GM19351 (cell line): ENCODE data around the gene ZNF316.
"Not testable (repeated sequence)": the region's sequence is repeated elsewhere in the genome, so short reads cannot be mapped to it uniquely, and the experiment has no call there.

Experiments used
- ATAC-seq: cut with Tn5 transposase; IDR thresholded peaks from one replicate; pipeline ENCODE4 v1.9.1; 2021; ENCODE audit warnings: mild to moderate bottlenecking, moderate library complexity; ENCODE audit not compliant: unreplicated experiment

The ZNF316 gene

DNA sequence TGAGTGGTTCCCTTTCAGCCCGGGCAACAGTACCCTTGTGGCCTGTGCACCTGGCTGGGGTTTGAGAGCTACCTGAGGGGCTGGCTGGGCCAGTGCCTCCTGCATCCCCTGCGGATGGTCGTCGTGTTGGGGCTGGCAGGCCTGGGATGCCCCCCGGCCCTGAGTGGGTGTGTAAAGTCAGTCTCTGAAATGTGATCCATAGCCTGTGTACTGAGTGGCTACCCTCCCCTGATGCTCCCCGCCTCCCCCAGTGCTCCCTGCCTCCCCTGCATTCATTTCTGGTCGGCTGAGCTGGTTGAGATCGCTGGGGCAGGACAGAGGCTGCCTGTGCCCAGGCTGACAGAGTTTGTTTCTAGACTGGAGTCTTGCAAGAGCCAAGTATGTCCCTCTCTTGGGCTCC is 9.3 kb downstream of the ZNF316 start:
- ATAC-seq, result no peak

DNA sequence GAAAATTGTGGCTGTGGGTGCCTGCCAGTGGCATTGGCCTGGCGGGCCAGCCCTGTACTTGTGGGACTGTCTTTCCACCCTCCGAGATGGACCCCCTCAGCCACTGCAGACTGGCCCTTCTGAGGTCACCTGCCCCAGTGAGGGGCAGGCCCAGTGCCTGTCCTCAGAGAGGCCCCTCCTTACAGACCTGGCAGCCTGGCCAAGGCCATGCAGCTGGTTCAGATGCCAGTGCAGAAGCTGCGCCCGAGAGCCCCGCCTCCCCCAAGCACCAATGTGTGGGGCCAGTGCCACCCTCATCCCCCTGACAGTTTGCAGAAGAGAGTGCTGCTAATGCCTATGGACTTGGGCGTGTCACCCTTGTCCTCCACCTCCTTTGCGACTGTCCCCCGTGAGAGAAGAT is 10.0 kb downstream of the ZNF316 start:
- no peak for ATAC-seq

DNA sequence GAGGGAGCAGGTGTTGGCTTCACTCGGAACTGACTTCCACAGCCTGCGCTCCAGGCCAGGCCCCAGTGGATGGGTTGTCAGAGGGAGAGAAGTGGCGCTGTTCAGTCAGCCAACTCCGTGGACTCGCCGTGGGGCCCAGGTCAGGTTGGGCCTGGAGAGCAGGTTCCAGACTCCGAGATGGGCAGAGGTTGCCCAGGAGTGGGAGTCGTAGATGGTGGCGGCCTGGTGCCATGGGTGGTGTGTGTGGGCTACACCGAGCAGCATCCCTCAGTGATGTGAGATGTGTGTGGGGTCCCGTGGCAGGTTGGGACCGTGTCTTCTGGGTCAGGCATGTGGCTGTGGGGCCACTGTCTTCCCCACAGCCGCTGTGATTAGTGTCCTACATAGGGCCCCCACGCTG is 10.4 kb downstream of the ZNF316 start:
- ATAC-seq, result no peak

DNA sequence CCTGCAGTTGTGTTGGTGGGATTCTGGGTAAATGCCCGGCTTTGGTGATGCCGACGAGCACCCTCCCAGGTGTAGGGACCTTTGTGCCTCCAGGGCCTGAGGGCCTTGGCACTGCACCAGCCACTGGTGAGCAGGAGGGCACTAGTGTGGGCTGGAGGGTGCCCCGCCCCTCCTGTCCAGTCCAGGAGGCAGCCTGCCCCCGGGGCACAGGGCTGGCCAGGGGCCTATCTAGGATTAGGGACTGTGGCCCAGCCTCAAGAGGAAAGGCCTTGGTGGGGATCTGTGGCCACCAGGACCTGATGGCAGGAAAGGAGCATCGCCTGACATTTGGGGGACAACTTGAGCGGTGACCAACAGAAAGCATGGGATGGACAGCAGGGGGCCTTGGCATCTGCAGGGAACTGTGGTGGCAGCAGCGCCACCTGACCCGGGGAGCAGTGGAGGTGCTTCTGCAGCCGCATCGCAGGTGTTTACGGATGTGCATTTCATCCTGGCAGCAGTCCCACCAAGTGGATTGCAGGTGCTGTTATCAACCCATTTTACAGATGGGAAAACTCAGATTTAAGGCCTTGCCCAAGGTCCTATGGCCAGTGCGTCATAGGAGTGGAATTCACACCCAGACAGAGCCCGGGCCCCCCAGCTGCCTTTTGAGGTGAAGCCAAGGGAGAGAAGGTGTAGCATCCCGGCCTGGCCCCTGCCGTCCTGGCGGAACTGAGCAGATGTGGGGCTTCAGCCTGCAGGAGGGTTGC is 11.1 kb downstream of the ZNF316 start:
- no peak for ATAC-seq

DNA sequence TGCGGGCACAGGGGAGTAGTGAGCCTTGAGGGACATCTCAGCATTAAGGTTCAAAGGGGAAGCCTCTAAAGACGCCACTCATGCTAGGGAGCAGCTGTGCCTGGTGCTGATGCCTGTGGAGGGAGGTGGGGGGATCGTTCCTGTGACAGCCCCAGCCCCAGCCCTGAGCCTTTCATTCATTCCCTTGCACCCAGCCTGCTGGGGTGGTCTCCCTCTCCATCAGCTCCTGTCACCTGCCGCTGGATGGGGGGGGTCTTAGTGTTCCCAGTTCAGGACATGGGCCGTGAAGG is 11.6 kb downstream of the ZNF316 start:
- ATAC-seq, result no peak

DNA sequence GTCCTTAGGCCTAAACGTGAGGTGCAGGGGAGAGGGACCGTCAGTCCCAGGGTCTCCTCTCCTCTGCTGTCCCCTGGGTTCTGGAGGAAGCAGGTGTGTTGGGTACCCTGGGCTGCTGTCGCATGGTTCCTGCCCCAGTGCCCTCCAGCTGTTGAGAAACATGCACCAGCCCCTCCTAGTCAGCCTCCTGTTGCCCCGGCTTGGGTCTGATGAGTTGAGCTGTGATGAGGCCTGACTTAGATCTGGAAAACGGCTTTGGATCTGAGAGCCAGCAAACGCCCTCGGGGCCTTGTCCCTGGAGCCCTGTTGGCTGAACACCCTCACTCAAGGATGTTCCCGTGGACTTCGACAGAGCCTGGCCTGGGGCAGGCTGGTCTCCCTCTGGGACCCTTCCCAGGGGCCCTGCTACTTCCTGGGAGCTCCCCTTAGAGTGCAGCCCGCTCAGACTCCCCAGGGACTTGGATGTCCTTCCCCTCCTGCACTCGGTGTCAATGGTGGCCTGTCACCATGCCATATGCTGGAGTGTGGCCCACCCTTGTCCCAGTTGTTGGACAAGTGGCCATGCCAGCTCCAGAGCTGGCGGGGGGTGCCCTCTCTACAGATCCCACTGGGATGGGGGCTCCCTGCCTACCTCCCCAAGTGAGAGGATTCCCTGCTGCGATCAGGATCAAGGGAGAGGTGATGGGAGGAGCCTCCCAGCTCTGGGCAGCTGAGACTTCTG is 12.3 kb downstream of the ZNF316 start:
- ATAC-seq, result no peak

DNA sequence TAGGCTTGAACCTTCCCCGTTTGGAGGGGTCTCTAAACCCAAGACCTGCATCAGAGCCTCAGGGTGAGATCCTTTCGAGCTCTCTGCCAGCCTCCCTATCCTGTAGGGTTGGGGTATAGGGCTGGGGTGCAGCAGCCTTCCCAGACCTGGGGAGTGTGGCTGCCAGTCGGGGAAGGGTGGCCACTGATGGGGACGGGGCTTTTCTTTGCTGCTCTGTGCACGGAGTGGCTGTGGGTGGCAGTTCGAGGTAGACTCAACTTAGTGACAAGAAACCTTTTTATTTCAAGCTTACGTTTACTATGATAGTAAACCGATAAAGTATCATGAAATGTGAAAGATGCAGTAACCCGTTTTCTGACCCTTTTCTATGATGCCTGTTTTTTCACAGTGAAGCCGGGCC is 13.0 kb downstream of the ZNF316 start:
- ATAC-seq, result no peak

DNA sequence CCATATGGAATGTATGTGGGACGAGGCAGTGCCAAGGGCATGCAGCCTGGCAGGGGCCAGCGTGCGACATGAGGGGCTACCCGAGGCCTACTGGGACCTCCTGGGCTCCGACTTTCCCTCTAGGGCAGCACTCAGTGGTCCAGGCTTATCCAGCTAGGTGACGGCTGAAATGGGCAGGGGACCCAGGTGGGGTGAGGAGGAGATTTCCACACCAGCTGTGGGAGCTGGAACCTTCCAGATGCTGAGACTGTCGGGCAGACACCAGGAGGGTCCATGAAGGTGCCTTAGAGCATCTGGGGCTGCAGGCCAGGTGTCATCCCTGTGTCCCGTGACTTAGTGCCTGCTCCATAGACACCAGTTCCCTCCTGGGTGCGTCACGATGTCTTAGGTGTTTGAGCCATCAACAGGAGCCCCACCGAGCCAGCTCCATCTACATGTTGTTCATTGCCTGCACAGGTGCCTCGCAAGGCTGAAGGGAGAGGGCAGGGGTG is 13.4 kb downstream of the ZNF316 start:
- ATAC-seq, result no peak

DNA sequence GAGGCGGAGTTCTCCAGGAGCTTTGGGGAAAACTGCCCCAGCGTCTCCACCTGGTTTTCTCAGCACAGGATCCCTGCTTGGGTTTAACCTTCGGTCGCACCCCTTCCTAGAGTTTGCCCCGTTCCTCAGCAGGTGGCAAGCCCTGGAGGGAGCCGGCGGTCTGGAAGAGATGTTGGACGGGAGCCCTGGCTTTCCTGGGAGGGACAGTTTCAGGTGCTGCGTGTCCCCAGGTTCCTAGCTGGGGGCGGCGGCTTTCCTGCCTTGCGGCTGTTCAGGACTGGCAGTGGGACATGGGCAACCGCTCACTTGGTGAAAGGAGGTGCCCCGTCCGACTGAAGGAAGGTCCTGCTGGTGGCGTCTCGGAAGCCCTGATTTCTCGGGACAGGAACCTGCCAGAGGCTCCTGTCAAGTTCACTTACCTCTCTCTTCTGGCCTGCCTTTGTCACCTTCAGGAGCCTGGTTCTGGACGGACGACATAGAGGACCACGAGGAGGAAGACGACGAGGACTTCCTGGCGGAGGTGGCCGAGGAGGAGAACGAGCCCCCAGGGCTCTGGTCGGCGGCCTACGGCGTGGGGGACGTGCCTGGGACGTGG is 14.8 kb downstream of the ZNF316 start:
- ATAC-seq, result no peak

DNA sequence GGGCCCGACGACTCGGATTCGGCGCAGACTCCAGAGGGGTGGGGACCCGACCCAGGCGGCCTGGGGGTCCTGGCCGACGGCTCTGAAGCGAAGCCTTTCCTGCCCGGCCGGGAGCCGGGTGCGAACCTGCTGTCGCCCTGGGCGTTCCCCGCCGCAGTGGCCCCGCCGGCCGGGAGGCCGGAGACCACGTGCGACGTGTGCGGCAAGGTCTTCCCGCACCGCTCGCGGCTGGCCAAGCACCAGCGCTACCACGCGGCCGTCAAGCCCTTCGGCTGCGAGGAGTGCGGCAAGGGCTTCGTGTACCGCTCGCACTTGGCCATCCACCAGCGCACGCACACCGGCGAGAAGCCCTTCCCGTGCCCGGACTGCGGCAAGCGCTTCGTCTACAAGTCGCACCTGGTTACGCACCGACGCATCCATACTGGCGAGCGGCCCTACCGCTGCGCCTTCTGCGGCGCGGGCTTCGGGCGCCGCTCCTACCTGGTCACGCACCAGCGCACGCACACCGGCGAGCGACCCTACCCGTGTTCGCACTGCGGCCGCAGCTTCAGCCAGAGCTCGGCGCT is 15.4 kb downstream of the ZNF316 start:
- no peak for ATAC-seq

DNA sequence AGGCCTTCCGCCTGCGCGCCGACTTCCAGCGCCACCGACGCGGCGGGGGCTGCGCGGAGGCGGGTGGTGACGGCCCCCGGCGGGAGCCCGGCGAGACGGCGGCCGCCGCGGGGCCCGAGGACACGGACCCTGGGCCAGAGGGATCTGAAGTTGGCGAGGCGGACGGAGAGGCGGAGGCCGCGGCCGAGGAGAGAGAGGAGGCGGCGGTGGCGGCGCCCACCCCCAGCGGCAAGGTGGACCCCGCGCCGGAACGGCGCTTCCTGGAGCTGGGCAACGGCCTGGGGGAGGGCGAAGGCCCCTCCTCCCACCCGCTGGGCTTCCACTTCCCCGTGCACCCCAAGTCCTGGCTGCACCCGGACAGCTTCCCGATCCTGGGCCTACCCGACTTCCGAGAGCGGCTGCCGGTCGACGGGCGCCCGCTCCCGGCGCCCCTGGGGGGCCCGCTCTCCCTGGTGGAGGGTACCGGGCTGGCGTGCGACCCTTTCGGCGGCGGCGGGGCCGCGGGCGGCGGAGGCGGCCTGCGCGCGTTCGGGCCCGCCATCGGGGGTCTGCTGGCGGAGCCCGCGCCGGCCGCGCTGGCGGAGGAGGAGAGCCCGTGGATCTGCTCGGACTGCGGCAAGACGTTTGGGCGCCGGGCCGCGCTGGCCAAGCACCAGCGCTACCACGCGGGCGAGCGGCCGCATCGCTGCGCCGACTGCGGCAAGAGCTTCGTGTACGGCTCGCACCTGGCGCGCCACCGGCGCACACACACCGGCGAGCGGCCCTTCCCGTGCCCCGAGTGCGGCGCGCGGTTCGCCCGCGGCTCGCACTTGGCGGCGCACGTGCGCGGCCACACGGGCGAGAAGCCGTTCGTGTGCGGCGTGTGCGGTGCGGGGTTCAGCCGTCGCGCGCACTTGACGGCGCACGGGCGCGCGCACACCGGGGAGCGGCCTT is 16.2 kb downstream of the ZNF316 start:
- no peak for ATAC-seq

DNA sequence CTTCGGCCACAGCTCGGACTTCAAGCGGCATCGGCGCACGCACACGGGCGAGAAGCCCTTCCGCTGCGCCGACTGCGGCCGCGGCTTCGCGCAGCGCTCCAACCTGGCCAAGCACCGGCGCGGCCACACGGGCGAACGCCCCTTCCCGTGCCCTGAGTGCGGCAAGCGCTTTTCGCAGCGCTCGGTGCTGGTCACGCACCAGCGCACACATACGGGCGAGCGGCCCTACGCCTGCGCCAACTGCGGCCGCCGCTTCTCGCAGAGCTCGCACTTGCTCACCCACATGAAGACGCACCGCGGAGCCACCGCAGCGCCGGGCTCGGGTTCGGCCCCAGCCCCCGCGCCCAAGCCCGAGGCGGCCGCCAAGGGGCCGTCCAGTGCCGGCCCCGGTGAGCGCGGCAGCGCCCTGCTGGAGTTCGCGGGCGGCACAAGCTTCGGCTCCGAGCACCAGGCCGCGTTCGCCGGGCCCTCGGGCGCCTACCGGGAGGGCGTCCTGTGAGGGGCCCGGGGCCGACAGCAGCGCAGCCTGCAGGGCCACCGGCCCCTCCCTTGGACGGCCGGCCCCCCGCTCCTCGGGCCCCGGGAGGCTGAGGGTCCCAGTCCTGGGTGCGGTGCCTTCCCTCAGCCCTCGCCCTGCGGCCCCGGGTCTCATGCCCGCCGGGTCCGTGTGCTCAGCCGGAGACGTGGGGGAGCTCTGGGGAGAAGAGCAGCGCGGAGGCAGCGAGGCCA is 17.2 kb downstream of the ZNF316 start:
- ATAC-seq, result no peak

DNA sequence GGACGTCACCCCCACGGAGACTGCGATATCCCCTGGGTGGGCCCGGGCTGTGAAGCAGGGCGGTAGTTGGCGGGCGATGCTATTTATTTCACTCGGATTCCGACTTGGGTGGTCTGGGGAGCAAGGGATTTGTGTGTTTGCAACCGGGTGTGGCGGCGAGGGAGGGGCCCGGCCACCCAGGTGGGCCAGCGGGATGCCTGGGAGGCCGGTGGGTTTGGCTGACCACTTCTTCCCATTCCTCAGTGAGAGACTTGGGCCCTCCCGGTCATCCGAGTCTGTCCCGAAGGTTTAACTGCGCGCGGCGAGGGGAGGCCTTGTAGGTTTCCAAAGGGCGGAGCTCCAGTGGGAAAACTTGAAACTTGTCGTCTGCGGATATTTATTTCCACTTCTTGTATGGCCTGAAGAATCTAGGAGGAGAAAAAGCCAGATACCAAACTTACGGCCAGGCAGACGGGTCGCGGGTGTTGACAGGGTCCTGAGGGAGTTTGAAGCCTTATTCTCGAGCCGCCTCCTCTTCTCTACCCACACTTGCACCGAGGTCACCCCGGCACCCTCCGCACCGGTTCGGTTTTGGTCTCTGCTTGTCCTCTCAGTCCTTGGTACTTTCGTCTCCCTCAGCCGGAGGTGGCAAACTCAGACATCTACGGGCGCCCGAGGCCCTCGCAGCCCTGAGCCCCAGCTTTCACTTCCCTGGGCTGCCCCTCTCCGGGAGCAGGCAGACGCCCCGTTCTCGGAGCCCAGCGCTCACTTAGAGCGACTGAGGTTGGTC is 17.9 kb downstream of the ZNF316 start:
- no peak for ATAC-seq

DNA sequence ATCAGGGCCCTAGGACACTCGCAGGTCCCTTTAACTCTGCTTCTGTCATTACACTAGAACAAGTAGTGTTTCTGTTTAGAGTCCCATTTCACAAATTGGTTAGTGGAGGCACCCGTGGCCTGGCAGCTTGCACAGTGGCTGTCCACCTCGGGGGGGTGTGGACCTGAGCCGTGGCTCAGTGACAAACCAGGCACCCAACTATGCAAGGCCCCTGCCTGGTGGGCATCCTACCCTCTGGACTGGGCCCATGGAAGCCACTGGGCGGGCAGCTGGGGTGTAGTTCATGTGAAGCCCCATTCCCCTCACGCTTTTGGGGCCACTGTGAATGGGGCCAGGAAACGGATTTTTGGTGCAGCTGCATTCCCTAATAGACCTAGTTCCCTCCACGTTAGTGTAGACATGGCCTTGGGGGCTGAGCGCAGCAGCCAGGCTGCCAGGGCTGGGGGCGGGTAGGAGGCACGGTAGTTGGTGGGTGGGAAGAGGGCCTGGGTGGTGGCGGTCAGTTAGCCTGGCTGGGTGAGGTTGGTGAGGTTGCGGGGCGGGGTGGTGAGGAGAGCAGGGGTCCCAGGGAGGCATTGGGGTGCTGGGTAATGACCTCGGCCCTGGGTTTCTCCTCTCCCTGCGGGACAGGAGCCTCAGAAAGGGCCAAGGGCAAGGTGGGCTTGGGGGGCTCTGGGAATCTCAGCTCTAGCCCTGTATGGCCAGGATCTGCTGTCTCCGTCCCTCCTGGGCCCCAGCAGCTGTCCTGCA is 18.7 kb downstream of the ZNF316 start:
- no peak for ATAC-seq

DNA sequence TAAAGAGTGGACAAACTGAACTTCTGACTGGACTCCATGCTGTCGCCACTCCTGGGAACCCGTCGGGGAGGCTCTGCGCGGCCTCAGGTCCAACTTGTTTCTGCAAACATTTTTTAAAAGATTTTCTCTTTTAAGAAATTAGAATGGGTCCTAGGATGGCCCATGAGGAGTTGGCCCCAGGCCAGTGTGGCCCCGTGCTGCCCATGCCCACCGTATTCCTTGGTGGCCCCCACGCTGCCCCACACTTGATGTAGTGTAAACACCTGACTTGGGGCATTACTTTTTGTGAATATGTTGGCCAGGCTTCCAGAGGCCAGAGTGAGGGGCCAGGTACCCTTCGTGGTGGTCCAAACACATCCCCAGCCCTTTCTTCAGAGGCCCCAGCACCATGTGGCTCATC is 19.3 kb downstream of the ZNF316 start:
- no peak for ATAC-seq

DNA sequence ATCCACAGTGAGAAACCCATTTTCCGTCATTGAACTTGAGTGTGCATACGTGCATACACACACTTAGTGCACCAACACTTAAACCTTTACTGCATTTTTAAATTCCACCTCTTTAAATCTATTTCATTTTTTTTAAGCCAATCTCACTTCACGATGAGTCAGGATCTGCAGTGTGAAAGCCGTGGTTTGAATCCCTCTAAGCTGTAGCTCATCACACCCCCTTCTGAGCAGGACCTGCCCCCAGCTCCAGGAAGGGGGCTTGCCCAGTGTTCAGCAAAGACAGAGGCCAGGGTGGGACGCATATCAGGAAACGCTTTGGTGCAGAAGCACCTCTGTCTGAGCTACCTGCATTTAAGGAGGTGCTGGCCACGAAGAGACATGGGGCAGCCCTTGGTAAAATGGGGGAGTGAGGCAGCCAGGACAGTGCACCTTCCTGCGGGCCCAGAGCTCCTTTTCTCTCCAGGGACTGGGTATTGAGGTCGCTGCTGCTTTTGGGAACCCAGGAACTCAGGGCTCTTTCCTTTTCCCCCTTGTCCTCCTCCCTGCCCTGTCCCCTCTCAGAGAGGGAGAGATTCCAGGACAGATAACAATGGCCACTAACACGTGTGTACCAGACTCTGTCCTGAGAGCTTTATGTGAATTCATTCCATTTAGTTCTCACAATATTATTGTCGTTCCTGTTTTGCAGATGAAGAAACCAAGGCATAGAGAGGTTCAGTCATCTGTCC is 21.7 kb downstream of the ZNF316 start:
- ATAC-seq, result no peak

DNA sequence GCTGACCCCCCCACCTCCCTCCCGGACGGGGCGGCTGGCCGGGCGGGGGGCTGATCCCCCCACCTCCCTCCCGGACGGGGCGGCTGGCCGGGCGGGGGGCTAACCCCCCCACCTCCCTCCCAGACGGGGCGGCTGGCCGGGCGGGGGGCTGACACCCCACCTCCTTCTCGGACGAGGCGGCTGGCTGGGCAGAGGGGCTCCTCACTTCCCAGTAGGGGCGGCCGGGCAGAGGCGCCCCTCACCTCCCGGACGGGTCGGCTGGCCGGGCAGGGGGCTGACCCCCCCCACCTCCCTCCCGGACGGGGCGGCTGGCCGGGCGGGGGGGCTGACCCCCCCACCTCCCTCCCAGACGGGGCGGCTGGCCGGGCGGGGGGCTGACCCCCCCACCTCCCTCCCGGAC is 33.7 kb downstream of the ZNF316 start:
- not testable (repeated sequence) for ATAC-seq

DNA sequence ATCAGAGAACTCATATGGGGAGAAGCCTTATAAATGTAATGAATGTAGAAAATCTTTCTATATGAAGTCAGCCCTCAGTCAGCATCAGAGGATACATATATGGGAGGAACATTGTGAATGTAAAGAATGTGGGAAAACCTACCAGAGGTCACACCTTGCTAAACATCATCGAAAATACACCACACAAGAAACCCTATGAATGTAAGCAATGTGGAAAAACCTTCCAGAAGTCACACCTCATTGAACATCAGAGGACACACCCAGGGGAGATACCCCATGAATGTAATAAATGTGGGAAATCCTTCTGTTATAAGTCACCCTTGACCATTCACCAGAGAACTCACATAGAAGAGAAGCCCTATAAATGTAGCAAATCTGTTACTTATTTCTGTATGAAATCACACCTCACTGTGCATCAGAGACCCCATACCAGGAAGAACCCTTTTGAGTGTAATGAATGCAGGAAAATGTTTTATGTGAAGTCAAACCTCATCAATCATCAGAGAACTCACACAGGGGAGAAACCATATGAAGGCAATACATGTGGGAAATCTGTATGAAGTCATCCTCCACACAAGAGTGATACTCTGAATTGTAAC is 38.8 kb downstream of the ZNF316 start:
- no peak for ATAC-seq
